Karpas-422 (cell line): ENCODE measurements around the gene RAB29. TPM values are rescaled to one million over a fixed set of nuclear protein-coding genes. Genes with fewer than 3 reads are reported as not detected.
"Not testable (repeated sequence)": the region's sequence is repeated elsewhere in the genome, so short reads cannot be mapped to it uniquely, and the experiment has no call there.

Source experiments
- DNase-seq: peaks from one replicate; pipeline ENCODE4 v3.0.0-alpha.2; 2015
- H2AFZ ChIP-seq: fragments of 200-600 bp; sonication (generic); 2 replicates; pipeline ENCODE4 v1.6.1; 2014; ENCODE audit warnings: antibody characterized with exemption, low read length, mixed read lengths
- H3K27ac ChIP-seq: fragments of 200-600 bp; sonication (generic); 2 replicates; pipeline ENCODE4 v1.5.1; 2014; ENCODE audit warnings: mild to moderate bottlenecking, low read length, moderate library complexity
- H3K27me3 ChIP-seq: fragments of 200-600 bp; sonication (generic); 2 replicates; pipeline ENCODE4 v1.6.1; 2014; ENCODE audit warnings: low read length, mixed read lengths
- H3K36me3 ChIP-seq: fragments of 200-600 bp; sonication (generic); 2 replicates; pipeline ENCODE4 v1.6.1; 2014; ENCODE audit warnings: low read length, mixed read lengths; ENCODE audit not compliant: insufficient read depth
- H3K4me1 ChIP-seq: fragments of 200-600 bp; sonication (generic); 2 replicates; pipeline ENCODE4 v1.6.1; 2014; ENCODE audit warnings: mild to moderate bottlenecking, low read length, mixed read lengths
- H3K4me2 ChIP-seq: fragments of 200-600 bp; sonication (generic); 2 replicates; pipeline ENCODE4 v1.6.1; 2014; ENCODE audit warnings: low read length, low read depth, mild to moderate bottlenecking; ENCODE audit not compliant: poor library complexity, severe bottlenecking
- H3K4me3 ChIP-seq: fragments of 200-600 bp; sonication (generic); 2 replicates; pipeline ENCODE4 v1.5.1; 2014; ENCODE audit warnings: mild to moderate bottlenecking, antibody characterized with exemption, low read length, mixed read lengths
- H3K79me2 ChIP-seq: fragments of 200-600 bp; sonication (generic); 2 replicates; pipeline ENCODE4 v1.6.1; 2014; ENCODE audit warnings: mild to moderate bottlenecking, low read length, mixed read lengths
- H3K9ac ChIP-seq: fragments of 200-600 bp; sonication (generic); 2 replicates; pipeline ENCODE4 v1.6.0; 2014; ENCODE audit warnings: low read length
- H3K9me2 ChIP-seq: fragments of 200-600 bp; sonication (generic), shearing (Covaris generic); replicated peaks from 2 replicates; pipeline ENCODE4 v1.6.0; 2014; ENCODE audit warnings: mild to moderate bottlenecking, low read length, moderate library complexity; ENCODE audit not compliant: insufficient read depth
- H3K9me3 ChIP-seq: fragments of 300-700, 200-600 bp; sonication (generic); 2 replicates; pipeline ENCODE4 v1.6.1; 2014; ENCODE audit warnings: low read length, mixed read lengths
- H4K20me1 ChIP-seq: fragments of 200-600 bp; sonication (generic); 2 replicates; pipeline ENCODE4 v1.6.1; 2014; ENCODE audit warnings: mild to moderate bottlenecking, antibody characterized with exemption, low read length, low read depth; ENCODE audit not compliant: insufficient read depth
- total RNA-seq: library from RNA; depleted of rRNA; stranded (reverse); fragments of >200 nt; shearing (Covaris generic); gene quantifications from 2 replicates; pipeline ENCODE4 v1.2.3, GENCODE V29; 2014; ENCODE audit warnings: low replicate concordance

RAB29 gene
- total RNA-seq, 1 experiment from 2014 or later = 3.1 TPM

DNA sequence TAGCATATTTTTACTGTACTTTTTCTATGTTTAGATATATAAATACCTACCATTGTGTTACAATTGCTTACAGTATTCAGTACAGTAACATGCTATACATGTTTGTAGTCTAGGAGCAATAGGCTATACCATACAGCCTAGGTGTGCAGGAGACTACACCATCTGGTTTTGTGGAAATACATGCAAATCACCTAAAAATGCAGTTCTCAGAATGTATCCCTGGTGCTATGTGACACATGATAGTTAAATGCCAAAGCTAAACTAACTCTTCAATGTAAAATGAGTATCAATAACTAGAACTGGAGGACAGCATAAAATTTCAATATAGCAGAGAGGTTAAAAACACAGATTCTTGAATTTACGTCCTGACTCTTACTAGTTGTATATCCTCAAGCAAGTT lies 40.1 kb downstream of the RAB29 start:
- H3K27ac ChIP-seq = no peak overlapping the region
- H3K36me3 ChIP-seq = peaks cover 18% of the 10 kb centered on the region
- H3K79me2 ChIP-seq = peaks cover 95% of the 10 kb centered on the region
- H3K9ac ChIP-seq = no peak overlapping the region
- H3K4me2 ChIP-seq = no peak overlapping the region
- H3K9me2 ChIP-seq = no peaks in the 10 kb centered on the region
- peaks cover 14% of the 10 kb centered on the region for H3K4me1 ChIP-seq
- H3K9me3 ChIP-seq = no peaks in the 10 kb centered on the region
- no peaks in the 10 kb centered on the region for H4K20me1 ChIP-seq
- DNase-seq = no peak
- no peaks in the 10 kb centered on the region for H3K27me3 ChIP-seq
- H3K4me3 ChIP-seq = no peak overlapping the region
- H2AFZ ChIP-seq = no peak overlapping the region

GRCh38 chr1:205733438-205734175 lies 41.7 kb downstream of the RAB29 start:
- no peaks in the 10 kb centered on the region for H3K9me2 ChIP-seq
- no peak overlapping the region for H2AFZ ChIP-seq
- H3K79me2 ChIP-seq = peaks cover 94% of the 10 kb centered on the region
- no peak overlapping the region for H3K27ac ChIP-seq
- no peaks in the 10 kb centered on the region for H3K27me3 ChIP-seq
- H3K36me3 ChIP-seq = peaks cover 18% of the 10 kb centered on the region
- no peaks in the 10 kb centered on the region for H3K9me3 ChIP-seq
- no peak for DNase-seq
- H4K20me1 ChIP-seq = no peaks in the 10 kb centered on the region
- no peak overlapping the region for H3K9ac ChIP-seq
- H3K4me1 ChIP-seq = peaks cover 14% of the 10 kb centered on the region
- H3K4me2 ChIP-seq = no peak overlapping the region
- no peak overlapping the region for H3K4me3 ChIP-seq

- Histone ChIP-seq H3K79me2 (peaks cover 94% of the 10 kb centered on the region), H3K4me2 (no peak overlapping the region), H3K4me3 (no peak overlapping the region), H3K27ac (no peak overlapping the region), H3K36me3 (peaks cover 35% of the 10 kb centered on the region), H3K9me3 (no peaks in the 10 kb centered on the region), H2AFZ (no peak overlapping the region), H3K9me2 (no peaks in the 10 kb centered on the region), H3K4me1 (peaks cover under 1% of the 10 kb centered on the region; the same call in 1 of the 2 replicates), H3K9ac (no peak overlapping the region), H3K27me3 (no peaks in the 10 kb centered on the region), H4K20me1 (no peaks in the 10 kb centered on the region)
- no peak for DNase-seq
These were observed 45.2 kb downstream of the RAB29 start for GRCh38 chr1:205729945-205730610.

DNA sequence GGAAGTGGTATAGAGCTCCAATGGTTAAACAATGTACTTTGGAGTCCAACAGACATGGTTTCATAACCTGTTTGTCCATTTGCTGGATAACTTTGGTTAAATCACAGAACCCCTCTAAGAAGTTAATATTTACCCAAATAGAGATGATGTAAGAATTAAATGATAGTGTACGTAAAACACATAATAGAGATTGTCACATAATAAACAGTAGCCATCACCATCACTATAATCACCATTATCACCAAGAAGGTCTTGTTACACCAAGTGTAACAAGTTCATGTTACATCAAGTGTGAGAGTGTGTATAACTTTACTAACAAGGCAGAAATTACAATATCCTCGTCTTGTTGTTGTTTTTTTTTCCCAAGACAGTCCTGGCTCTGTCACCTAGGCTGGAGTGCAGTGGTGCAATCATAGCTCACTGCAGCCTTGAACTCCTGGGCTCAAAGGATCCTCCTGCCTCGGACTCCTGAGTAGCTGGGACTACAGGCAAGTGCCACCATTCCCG lies 48.6 kb downstream of the RAB29 start:
- Histone ChIP-seq H3K4me3 (no peak overlapping the region), H3K9me2 (no peaks in the 10 kb centered on the region), H3K27ac (no peak overlapping the region), H3K9ac (no peak overlapping the region), H2AFZ (no peak overlapping the region), H4K20me1 (no peaks in the 10 kb centered on the region), H3K9me3 (no peaks in the 10 kb centered on the region), H3K36me3 (peaks cover 51% of the 10 kb centered on the region), H3K27me3 (no peaks in the 10 kb centered on the region), H3K4me1 (no peaks in the 10 kb centered on the region), H3K4me2 (no peak overlapping the region), H3K79me2 (peaks cover 79% of the 10 kb centered on the region)
- no peak for DNase-seq

GRCh38 chr1:205725514-205725913 lies 49.8 kb downstream of the RAB29 start:
- Histone ChIP-seq H3K9me3 (no peaks in the 10 kb centered on the region), H3K4me2 (no peak overlapping the region), H3K27ac (no peak overlapping the region), H3K4me3 (no peak overlapping the region), H2AFZ (no peak overlapping the region), H4K20me1 (no peaks in the 10 kb centered on the region), H3K9ac (no peak overlapping the region), H3K36me3 (peaks cover 51% of the 10 kb centered on the region), H3K4me1 (no peaks in the 10 kb centered on the region), H3K27me3 (no peaks in the 10 kb centered on the region), H3K9me2 (no peaks in the 10 kb centered on the region), H3K79me2 (peaks cover 68% of the 10 kb centered on the region)
- no peak for DNase-seq

GRCh38 chr1:205720740-205721139 lies 54.5 kb downstream of the RAB29 start:
- not testable (repeated sequence) for H3K4me3 ChIP-seq, H3K9me3 ChIP-seq, H3K4me2 ChIP-seq, H4K20me1 ChIP-seq, DNase-seq, H3K27ac ChIP-seq, H3K9ac ChIP-seq, H2AFZ ChIP-seq, H3K4me1 ChIP-seq, H3K27me3 ChIP-seq, H3K9me2 ChIP-seq
- H3K79me2 ChIP-seq = peaks cover 29% of the 10 kb centered on the region
- H3K36me3 ChIP-seq = peaks cover 73% of the 10 kb centered on the region

- Histone ChIP-seq H3K4me1 (no peaks in the 10 kb centered on the region), H3K9me3 (no peaks in the 10 kb centered on the region), H3K27ac (no peak overlapping the region), H3K4me2 (no peak overlapping the region), H3K27me3 (no peaks in the 10 kb centered on the region), H3K4me3 (no peak overlapping the region), H3K79me2 (peaks cover 20% of the 10 kb centered on the region), H4K20me1 (no peaks in the 10 kb centered on the region), H3K36me3 (peaks cover 64% of the 10 kb centered on the region), H3K9ac (no peak overlapping the region), H3K9me2 (no peaks in the 10 kb centered on the region), H2AFZ (no peak overlapping the region)
- DNase-seq = no peak
These were observed 55.5 kb downstream of the RAB29 start for GRCh38 chr1:205719762-205720161.

DNA sequence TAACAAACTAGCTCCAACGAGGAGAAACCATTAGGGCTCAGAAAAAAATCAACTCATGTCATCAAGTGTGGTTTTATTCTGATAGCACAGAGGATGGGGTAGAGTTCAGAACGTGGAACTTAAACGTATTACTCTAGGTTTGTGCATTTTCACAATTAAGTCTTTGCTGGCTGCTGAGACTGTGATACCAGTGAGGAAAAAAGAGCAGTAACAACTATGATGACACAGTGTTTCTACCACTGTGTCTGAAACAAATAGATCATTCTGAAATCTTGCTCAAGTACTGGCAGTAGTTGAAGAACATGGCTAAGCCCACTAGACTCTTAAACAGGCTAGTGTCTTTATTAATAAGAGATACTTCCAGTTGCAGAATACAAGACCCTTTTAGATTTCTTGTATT lies 56.3 kb downstream of the RAB29 start:
- Histone ChIP-seq H3K36me3 (peaks cover 61% of the 10 kb centered on the region), H3K4me2 (no peak overlapping the region)

More for the DNA sequence above, 56.3 kb downstream of the RAB29 start:
- Histone ChIP-seq H3K4me1 (no peaks in the 10 kb centered on the region), H3K27ac (no peak overlapping the region), H3K79me2 (peaks cover 16% of the 10 kb centered on the region), H3K9me3 (no peaks in the 10 kb centered on the region), H3K4me3 (no peak overlapping the region), H2AFZ (no peak overlapping the region), H4K20me1 (no peaks in the 10 kb centered on the region), H3K9me2 (no peaks in the 10 kb centered on the region), H3K27me3 (no peaks in the 10 kb centered on the region), H3K9ac (no peak overlapping the region)
- DNase-seq = no peak
